ENCODE results near the gene SINHCAF.

- TF ChIP-seq CTCF (IDR thresholded peaks at IDR 0.05) (no peak), POLR2AphosphoS5 (IDR thresholded peaks at IDR 0.05; ENCODE audit: insufficient read depth in 1 of 2, low read depth in 1 of 2) (no peak), POLR2A (IDR thresholded peaks at IDR 0.05) (no peak)
These were observed 90.0 kb downstream of the SINHCAF start for GRCh38 chr12:31235868-31236395.

Data from vagina (tissue), 2 donors.